Breast epithelium (tissue), 4 donors: ENCODE measurements around the gene PPP1R15B. TPM values are rescaled to one million over a fixed set of nuclear protein-coding genes. Genes with fewer than 3 reads are reported as not detected.

Experiments used
- DNase-seq, 2 donors: peaks; one replicate each; pipeline ENCODE4 v3.0.0-alpha.2; 2019; ENCODE audit warnings: low spot score in 2 of 2
- H3K27ac ChIP-seq, 2 donors: fragments of 200-600 bp; sonication (generic) in 1 of 2; one replicate each; pipeline ENCODE4 v1.5.1; 2016 to 2019; ENCODE audit warnings: mild to moderate bottlenecking in 1 of 2
- H3K27me3 ChIP-seq, 2 donors: fragments of 200-600 bp; sonication (generic) in 1 of 2; one replicate each; pipeline versions ENCODE4 v1.5.1 to v1.6.0; 2017 to 2019; ENCODE audit warnings: control low read depth in 1 of 2, mild to moderate bottlenecking in 1 of 2
- H3K36me3 ChIP-seq: fragments of 200-600 bp; one replicate; pipeline ENCODE4 v1.5.1; 2019
- H3K4me1 ChIP-seq, 2 donors: fragments of 200-600 bp; sonication (generic); one replicate each; pipeline ENCODE4 v1.5.1; 2016 to 2019; ENCODE audit warnings: control low read depth in 1 of 2
- H3K4me3 ChIP-seq, 3 donors: fragments of 200-600 bp; sonication (generic); 1 replicate in 2 of 3; 2 replicates in 1 of 3; pipeline ENCODE4 v1.5.1; 2016 to 2019; ENCODE audit warnings: mild to moderate bottlenecking in 3 of 3, moderate library complexity in 2 of 3
- H3K9me3 ChIP-seq, 2 donors: fragments of 200-600 bp; sonication (generic) in 1 of 2; one replicate each; pipeline ENCODE4 v1.5.1; 2016 to 2019; ENCODE audit warnings: control low read depth in 1 of 2
- POLR2A ChIP-seq: fragments of 450-650 bp; IDR thresholded peaks from one replicate; pipeline ENCODE4 v1.6.1; 2016; ENCODE audit warnings: antibody characterized with exemption, mild to moderate bottlenecking, moderate library complexity
- POLR2AphosphoS5 ChIP-seq, 3 donors: sonication (generic); formaldehyde crosslinking; IDR thresholded peaks; one replicate each; pipeline ENCODE4 v1.6.1; 2017; ENCODE audit warnings: antibody characterized with exemption in 3 of 3
- intact Hi-C: fragments of 100-400 bp; cut with DNase I; formaldehyde crosslinking; loops from one replicate; pipeline ENCODE4 v1.15.1; 2023; ENCODE audit warnings: low total_unique reads
- total RNA-seq, 3 donors: library from RNA; depleted of rRNA; stranded (reverse); fragments of >200 nt; gene quantifications; one replicate each; pipeline ENCODE4 v1.1.0, GENCODE V29; 2016
- TF ChIP-seq, protein P1 (sequence below), 3 donors: fragments of 450-650 bp; IDR thresholded peaks; one replicate each; pipeline ENCODE4 v1.5.1; 2016 to 2017; ENCODE audit warnings: antibody characterized with exemption in 3 of 3, mild to moderate bottlenecking in 3 of 3, moderate library complexity in 3 of 3

PPP1R15B gene
- total RNA-seq, 3 donors from 2014 or later: 47.5 to 91.6 (median 53.3) TPM

DNA sequence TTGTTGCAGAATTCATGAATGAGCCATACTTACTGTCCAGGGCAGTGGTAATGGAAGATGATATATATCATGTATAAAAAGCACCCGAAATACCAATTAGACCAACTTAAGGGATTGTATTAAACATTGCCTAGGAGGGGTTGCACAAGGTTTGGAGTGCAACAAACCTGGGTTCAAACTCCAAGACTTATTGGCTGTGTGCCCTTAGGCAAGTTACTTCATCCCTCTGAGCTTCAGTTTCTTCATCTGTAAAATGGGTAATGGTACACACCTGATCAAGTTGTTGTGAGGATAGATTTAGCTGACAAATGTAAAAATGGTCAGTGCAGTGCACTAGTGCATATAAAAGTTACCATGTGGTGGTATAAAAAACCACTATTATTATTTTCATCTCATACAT, 9.8 kb upstream of the PPP1R15B start:
- no peaks in the 10 kb centered on the region for H3K27me3 ChIP-seq
- no peaks in the 10 kb centered on the region for H3K36me3 ChIP-seq
- no peak for DNase-seq
- H3K4me3 ChIP-seq: no peak overlapping the region
- no peak overlapping the region for H3K27ac ChIP-seq
- intact Hi-C loops: no loop called here
- peaks cover 0 to 5% of the 10 kb centered on the region in 2 donors for H3K4me1 ChIP-seq
- TF ChIP-seq, protein P1, sequence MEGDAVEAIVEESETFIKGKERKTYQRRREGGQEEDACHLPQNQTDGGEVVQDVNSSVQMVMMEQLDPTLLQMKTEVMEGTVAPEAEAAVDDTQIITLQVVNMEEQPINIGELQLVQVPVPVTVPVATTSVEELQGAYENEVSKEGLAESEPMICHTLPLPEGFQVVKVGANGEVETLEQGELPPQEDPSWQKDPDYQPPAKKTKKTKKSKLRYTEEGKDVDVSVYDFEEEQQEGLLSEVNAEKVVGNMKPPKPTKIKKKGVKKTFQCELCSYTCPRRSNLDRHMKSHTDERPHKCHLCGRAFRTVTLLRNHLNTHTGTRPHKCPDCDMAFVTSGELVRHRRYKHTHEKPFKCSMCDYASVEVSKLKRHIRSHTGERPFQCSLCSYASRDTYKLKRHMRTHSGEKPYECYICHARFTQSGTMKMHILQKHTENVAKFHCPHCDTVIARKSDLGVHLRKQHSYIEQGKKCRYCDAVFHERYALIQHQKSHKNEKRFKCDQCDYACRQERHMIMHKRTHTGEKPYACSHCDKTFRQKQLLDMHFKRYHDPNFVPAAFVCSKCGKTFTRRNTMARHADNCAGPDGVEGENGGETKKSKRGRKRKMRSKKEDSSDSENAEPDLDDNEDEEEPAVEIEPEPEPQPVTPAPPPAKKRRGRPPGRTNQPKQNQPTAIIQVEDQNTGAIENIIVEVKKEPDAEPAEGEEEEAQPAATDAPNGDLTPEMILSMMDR (IDR thresholded peaks at IDR 0.05): no peak
- TF ChIP-seq POLR2A (no peak), POLR2AphosphoS5 (IDR thresholded peaks at IDR 0.05) (no peak)
- H3K9me3 ChIP-seq: no peaks in the 10 kb centered on the region

DNA sequence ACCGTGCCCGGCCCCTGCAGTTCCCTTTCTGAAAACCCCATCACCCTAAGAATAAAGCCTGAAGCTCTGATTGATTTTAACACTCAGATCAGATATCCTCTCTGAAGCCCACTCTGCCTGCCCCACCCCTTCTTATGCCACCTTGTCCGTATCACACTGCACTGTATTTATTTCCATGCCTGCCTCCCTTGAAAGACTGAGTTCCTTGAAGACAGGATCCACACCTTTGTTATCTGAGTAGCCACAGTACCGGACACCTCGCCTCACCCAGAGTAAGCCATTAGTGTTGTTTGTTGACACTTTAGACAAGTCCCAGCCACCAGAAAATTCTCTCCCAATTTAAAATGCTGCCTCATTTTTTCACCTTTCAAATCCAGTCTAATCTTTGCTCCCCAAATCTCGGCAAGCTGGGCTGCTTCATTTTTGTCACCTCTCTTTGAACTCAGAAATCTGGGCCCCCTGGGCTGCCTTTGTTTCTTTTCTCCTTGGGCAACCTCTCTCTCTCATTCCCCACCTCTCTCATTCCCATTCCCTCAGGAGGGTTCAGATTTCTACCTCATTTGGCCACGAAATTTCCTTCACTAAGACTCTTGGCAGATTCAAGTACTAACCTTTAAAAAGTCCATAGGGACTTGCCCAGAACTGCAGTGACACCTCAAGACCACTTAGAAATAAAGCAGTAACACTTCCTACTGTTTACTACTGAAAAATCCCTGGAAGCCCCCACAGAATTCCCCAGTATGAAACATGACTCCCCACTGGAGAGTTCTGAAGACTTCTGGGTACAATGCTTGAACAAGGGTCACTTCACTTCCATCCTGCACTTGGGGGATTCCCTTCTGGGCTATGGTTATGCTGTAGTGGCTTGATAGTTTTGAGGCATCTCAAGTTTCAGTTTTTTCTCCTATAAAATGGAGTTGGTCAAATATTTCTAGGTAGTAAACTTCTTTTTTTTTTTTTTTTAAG, 8.7 kb upstream of the PPP1R15B start:
- peak in 1 of 2 donors; percentile 12 for DNase-seq
- peaks cover 0 to 5% of the 10 kb centered on the region in 2 donors for H3K4me1 ChIP-seq
- intact Hi-C loops: no loop called here
- no peaks in the 10 kb centered on the region for H3K27me3 ChIP-seq
- H3K9me3 ChIP-seq: no peaks in the 10 kb centered on the region
- no peaks in the 10 kb centered on the region for H3K36me3 ChIP-seq
- H3K4me3 ChIP-seq: no peak overlapping the region
- TF ChIP-seq, protein P1 (IDR thresholded peaks at IDR 0.05): no peak
- TF ChIP-seq POLR2A (no peak), POLR2AphosphoS5 (IDR thresholded peaks at IDR 0.05) (no peak)
- peak overlapping the region; percentile 29 to 48 for H3K27ac ChIP-seq

DNA sequence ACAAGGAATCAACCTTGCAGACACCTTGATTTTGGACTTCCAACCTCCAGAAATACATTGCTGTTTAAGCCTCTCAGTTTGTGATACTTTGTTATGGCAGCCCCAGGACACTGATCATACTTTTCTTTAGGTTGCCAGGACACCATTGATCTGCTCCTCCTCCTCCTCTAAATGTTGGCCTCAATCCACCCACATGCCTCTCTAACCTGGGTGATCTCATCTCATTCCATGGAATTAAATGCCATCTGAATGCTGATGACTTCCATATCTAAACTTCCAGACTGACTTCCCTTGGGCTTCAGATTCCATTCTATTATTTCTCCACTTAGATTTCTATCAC, 7.4 kb upstream of the PPP1R15B start:
- TF ChIP-seq POLR2A: no peak
- no peak for TF ChIP-seq POLR2AphosphoS5 (IDR thresholded peaks at IDR 0.05)
- TF ChIP-seq, protein P1 (IDR thresholded peaks at IDR 0.05): no peak
- intact Hi-C loops: loop anchor here (10.0 kb wide), 1 partner anchor 506 kb away; no protein-coding TSS in a partner anchor
- H3K4me1 ChIP-seq: peaks cover 0 to 5% of the 10 kb centered on the region in 2 donors
- no peak overlapping the region for H3K4me3 ChIP-seq
- no peak overlapping the region for H3K27ac ChIP-seq
- no peaks in the 10 kb centered on the region for H3K27me3 ChIP-seq
- no peaks in the 10 kb centered on the region for H3K36me3 ChIP-seq
- no peaks in the 10 kb centered on the region for H3K9me3 ChIP-seq
- DNase-seq: no peak

DNA sequence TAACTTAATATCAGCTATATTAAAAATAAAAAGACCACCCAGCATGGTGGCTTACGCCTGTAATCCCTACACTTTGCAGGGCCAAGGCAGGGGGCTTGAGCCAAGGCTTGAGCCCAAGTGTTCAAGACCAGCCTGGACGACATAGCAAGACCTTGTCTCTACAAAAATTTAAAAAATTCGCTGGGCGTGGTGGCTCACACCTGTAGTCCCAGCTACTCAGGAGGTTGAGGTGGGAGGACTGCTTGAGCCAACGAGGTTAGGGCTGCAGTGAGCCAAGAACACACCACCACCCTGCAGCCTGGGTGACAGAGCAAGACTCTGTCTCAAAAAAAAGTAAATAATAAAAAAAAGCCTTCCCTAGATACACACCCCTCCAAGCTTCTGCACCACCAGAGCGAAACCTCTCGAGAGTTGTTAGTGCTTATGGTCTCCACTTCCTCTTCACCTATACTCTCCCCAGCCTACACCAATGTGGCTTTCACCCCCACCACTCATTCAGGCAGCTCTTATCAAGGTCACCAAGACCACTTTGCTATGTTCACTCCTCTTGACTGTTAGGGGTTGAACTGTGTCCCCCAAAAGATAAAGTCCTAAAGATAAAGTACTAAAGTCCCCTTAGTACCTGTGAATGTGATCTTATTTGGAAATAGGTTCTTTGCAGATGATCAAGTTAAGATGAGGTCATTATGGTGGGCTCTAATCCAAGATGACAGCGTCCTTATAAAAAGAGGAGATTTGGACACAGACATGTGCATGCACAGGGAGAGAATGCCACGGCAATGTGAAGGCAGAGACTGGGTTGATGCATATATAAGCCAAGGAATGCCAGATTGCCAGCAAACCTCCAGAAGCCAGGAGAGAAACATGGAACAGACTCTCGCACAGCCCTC, 6.8 kb upstream of the PPP1R15B start:
- no peaks in the 10 kb centered on the region for H3K27me3 ChIP-seq
- peak in 1 of 2 donors; percentile 15 for DNase-seq
- TF ChIP-seq, protein P1 (IDR thresholded peaks at IDR 0.05): no peak
- TF ChIP-seq POLR2A: no peak
- H3K27ac ChIP-seq: peak overlapping the region; percentile 87 to 94
- intact Hi-C loops: loop anchor here (10.0 kb wide), 1 partner anchor 506 kb away; no protein-coding TSS in a partner anchor
- H3K4me3 ChIP-seq: no peak overlapping the region
- peaks cover 0 to 5% of the 10 kb centered on the region in 2 donors for H3K4me1 ChIP-seq
- H3K36me3 ChIP-seq: no peaks in the 10 kb centered on the region
- no peaks in the 10 kb centered on the region for H3K9me3 ChIP-seq
